GM12875 (cell line): Measurements from ENCODE around the gene DLX3.

Experiments used
- H3K4me3 ChIP-seq: one replicate; pipeline ENCODE4 v1.5.1; 2011; ENCODE audit warnings: low read depth, low read length, control low read depth
- TF ChIP-seq, protein P1 (sequence below): IDR thresholded peaks from 2 replicates; pipeline ENCODE4 v1.5.1; 2011; ENCODE audit warnings: low read depth, mild to moderate bottlenecking, control low read depth, inconsistent platforms, low read length, moderate library complexity, borderline replicate concordance; ENCODE audit not compliant: insufficient read depth

The DLX3 gene

GRCh38 chr17:49978501-49978900 is 16.5 kb downstream of the DLX3 start:
- H3K4me3 ChIP-seq = no peak overlapping the region
- TF ChIP-seq, protein P1, sequence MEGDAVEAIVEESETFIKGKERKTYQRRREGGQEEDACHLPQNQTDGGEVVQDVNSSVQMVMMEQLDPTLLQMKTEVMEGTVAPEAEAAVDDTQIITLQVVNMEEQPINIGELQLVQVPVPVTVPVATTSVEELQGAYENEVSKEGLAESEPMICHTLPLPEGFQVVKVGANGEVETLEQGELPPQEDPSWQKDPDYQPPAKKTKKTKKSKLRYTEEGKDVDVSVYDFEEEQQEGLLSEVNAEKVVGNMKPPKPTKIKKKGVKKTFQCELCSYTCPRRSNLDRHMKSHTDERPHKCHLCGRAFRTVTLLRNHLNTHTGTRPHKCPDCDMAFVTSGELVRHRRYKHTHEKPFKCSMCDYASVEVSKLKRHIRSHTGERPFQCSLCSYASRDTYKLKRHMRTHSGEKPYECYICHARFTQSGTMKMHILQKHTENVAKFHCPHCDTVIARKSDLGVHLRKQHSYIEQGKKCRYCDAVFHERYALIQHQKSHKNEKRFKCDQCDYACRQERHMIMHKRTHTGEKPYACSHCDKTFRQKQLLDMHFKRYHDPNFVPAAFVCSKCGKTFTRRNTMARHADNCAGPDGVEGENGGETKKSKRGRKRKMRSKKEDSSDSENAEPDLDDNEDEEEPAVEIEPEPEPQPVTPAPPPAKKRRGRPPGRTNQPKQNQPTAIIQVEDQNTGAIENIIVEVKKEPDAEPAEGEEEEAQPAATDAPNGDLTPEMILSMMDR = no peak

DNA sequence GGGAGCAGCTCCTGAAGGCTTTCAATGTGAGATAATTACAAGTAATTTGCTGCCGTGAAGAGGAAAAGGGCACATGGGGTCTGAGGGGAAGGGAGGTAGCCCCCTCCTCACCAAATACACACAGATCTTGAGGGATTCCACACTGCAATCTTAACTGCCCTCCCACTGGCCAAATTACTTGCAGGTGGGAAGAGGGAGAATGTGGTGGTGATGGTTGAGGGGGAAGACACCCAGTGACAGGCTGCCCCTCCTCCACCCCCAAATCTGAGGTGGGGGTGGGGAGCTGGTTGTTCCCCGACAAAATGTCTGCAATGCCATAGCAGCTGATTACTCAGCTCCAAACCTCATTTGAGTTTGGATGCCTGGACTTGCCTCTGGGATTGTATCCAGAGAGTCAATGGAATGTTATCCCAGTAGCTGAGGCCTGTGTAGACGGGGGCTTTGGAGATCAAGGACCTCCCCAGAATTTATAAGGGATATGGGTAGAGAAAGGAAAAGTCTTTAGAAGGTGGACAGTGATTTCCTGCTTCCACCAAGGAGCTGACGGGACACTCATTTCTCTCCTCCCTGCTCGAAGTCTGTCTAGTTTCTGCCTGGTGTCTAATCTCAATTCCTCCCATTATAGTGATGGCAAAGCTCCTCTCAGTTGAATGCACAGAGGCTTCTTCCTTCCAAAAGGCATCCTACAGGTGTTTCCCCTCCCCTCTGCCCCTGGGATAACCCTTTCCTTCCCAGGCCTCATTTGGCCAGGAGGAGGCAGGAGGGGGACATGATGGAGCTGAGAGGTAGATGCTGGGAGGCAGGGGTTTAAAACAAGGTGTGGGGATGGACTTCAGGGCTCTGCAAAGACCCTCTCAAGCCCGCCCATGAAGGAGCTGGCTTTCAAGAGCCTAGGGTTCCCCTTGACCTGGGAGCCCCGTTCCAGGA is 17.3 kb downstream of the DLX3 start:
- no peak overlapping the region for H3K4me3 ChIP-seq

GRCh38 chr17:49976828-49977202 is 18.2 kb downstream of the DLX3 start:
- H3K4me3 ChIP-seq = no peak overlapping the region
- TF ChIP-seq, protein P1 = no peak

More for the DNA sequence above, 17.3 kb downstream of the DLX3 start:
- TF ChIP-seq, protein P1 = no peak

GRCh38 chr17:49976163-49976827 is 18.7 kb downstream of the DLX3 start:
- TF ChIP-seq, protein P1 = no peak

DNA sequence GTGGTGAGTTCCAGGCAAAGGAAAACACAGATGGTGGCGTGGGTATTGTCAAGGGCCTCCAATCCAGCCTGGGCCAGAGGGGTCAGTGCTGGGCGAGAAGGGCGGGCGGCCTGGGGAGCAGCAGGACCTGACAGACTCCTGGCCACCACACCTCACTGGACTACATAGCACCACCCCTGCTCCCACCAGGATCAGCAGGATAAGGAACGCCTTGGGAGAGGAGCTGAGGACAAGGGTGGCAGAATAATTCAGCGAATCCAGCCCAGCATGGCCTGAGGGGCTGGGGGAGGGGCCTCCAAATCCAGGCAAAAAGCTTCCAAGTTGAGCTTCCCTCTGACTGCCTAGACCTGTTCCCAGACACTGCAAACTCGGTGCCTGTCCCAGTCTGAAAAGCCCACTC is 19.5 kb downstream of the DLX3 start:
- TF ChIP-seq, protein P1 = no peak
- no peak overlapping the region for H3K4me3 ChIP-seq

More at GRCh38 chr17:49976163-49976827, 18.7 kb downstream of the DLX3 start:
- H3K4me3 ChIP-seq = no peak overlapping the region

DNA sequence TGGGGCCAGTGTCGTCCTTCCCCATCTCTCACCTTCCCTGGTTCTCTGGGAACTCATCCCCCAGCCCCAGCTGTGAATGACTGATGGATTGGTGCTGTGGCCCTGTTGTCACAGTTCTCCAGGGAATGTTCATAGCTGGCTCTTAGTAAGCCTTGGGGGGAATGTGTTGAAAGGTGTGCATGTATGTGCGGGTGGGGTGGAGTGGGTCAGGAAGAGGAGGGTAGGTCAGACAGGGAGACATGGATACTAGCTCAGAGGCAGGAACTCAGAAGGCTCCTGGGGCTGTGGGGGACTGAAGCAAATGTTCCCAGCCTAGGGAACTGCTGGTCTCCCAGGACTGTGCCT is 21.8 kb downstream of the DLX3 start:
- H3K4me3 ChIP-seq = no peak overlapping the region
- TF ChIP-seq, protein P1 = no peak
